Hematopoietic multipotent progenitor cell treated with erythropoietin and hydrocortisone succinate and interleukin-3 and kit ligand, for 15 days (in vitro differentiated cells): ENCODE data around the gene FHL1.
"Not testable (repeated sequence)": the region's sequence is repeated elsewhere in the genome, so short reads cannot be mapped to it uniquely, and the experiment has no call there.

Source experiments
- DNase-seq: peaks from one replicate; pipeline ENCODE4 v3.0.0-alpha.2; 2015; ENCODE audit warnings: low spot score

The FHL1 gene

DNA sequence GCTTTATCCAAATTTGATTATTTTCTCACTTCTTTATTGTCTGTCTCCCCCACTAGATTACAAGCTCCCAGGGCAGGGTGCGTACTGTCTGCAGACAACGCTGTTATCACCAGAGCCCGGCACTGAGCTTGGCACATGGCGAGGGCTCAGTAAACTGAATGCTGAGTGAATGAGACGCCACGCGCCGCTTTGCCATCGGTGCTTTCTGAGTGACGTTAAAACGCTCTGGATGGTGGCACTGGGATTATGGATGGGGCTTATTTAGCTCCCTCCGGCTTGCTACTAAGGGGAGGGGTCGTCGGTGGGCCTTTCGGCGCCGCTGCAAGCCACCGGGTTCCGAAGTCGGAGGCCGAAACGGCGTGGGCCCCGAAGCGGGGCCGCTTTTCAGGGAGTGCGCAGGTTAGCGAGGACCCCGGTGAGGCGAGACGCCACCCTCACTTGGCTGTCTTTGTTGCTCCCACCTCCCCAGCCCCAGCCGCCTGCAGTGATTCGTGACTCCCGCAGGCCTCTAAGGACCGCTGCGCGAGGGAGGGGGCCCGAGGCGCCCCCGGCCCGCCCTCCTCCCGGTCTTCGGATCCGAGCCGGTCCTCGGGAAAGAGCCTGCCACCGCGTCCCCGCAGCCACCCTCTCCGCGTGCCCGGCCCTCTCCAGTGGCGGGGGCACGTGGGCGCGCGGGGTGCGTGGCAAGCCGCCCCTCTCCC lies 569 bp upstream of the FHL1 start:
- DNase-seq: no peak

DNA sequence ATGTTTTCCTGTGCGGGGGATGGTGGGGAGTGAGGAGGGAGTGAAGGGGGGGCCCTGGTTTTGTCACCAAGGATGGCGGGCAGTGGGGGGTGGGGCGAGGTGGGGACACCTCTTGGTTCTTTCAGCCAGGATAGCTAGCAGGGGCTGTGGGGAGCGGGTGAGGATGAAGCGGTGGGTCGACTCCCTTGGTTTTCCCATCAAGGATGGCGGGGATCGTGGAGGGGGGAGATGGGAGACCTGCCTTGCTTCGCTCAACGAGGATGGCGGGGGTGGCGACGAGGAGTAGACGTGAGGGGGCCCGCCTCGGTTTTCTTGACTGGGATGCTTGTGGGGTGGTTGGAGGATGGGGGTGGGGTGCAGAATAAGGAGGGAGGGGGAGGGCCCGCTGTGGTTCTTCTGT lies 643 bp downstream of the FHL1 start:
- DNase-seq: no peak

DNA sequence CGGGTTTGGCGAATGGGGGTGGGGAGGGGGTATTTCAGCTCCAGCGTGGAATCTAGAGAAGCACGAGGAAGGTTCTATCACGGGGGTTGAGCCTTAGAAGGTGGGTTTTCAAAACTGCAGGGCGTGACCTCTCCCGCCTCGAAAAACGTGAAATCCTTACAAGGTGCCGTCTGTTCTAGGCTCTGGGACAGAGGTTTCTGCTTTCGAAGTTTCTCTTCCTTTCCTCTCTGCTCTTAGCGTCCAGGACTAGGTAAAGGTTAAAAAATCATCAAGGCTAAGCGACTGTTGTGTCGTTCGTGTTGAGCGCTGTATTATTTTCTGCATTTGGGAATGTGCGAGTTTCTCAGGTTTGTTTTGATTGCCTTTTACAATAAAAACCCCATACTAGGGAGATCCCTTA lies 1.1 kb downstream of the FHL1 start:
- no peak for DNase-seq

DNA sequence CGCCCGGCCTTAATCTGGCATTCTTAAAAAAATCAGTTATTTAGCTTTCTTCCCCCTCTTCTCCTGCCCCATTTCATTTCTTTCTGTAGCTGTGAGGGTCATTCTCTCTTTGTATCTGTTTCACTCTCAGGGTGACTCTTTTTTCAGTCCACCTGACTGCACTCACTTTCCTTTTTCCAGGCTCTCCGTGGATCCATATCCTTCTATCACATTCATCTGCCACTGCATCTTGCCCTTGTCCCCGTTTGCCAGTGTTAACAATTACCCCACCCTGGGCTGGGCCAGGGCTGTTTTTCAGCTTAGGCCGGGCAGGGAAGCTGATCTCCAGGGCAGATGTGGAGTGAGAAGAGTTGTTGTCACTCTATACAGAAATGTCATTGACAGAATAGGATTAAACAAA lies 7.7 kb downstream of the FHL1 start:
- DNase-seq: no peak

DNA sequence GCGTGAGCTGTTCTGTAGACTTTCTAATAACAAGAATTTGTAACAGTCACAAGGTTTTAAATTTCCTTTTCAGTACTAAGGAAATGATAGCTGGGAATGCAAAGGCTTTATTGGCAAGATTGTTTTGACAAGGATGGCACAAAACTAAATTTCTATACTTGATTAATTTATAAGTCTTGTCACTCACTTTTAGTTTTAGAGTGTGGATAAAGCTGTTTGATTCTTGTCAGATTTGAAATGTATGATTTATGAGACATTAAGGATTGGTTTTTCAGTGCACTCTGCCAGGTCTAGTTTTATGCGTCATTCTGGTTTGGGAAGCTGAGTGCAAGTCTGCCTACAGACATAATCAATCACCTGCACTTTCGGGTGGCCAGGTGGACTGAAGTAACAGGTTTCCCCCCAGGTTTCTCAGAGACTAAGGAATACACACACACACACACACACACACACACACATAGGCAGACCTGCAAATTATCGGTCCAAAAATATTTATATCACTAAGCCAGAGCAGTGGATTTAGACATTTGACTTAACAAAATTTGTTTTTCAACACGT lies 9.3 kb downstream of the FHL1 start:
- DNase-seq: no peak

DNA sequence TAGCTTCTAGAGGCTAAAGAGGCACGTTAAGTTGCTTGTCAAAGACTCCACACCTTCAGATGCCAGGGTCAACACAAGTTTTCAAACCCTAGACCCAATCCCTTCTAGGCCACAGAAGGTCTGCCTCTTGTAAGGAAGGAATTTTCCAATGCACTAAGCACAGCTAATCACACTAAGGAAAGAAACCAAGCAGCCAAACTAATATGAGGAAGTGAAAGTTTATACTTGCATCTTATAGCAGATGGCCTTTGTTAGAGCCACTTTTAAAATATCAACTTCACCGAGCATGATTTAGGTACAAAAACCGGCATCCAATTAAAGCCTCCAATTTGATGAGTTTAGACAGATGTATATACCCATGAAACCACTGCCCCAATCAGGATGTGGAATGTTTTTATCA lies 9.9 kb downstream of the FHL1 start:
- DNase-seq: no peak

DNA sequence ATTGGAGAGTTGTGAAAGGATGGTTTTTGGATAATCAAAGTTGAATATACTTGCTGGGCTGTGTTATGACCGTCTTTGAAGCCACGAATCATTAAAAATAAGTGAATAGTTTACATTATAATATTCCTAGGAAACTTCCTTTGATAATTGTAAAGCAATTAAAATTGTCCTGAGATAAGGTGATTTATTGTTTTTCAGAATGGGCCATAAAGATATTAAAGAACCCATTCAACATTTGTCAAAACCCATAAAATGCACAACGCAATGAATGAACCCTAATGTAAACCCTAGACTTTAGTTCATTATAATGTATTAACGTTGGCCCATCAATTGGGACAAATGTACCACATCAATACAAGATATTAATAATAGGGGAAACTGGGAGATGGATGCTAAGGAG lies 11.4 kb downstream of the FHL1 start:
- DNase-seq: no peak

DNA sequence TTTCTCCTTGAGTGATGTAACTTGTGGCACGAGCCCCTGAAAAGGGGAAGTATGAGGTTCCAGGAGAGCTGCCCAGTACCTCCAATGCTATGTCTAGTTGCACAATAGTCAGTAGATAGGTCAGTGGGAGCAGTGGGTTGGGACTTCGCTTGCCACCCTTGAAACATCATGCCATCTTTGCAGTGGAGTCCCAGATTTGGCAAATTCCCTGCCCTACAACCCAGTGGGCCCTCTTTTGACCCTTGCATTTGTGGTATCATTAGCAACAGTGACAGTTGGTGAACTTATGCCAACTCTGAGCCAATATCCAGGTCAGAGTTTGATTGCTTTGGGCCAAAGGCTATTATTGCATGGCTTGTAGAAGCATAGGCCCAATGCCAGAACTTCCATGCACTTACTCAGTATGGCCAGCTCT lies 12.3 kb downstream of the FHL1 start:
- DNase-seq: no peak

DNA sequence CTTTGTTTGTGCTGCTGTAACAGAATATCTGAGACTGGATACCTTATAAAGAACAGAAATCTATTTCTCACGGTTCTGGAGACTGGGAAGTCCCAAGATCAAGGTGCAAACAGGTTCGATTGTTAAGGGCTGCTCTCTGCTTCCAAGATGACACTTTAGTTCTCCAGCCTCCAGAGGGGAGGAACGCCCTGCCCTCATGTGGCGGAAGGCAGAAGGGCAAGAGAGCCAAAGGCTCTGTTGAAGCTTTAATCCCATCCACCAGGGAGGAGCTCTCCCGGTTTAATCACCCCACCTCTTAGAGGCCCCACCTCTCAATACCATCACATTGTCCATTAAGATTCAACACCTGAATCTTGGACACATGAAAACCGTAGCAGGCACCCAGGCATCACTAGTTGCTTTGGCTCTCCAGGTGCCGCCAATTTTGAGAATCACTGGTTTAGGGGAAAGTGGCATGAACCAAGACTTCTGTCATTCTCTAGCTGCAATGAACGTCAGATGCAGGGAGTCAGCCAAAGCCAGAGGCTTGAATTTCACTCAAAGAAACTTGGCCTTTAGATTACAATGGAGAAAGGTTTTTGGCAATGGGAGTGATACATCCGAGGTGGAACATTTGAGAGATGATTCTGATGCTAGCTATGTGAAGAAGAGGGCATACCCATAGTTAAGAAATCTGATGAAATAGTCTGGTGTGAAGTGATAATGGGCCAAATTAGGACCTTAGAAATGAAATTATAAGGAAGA lies 15.7 kb downstream of the FHL1 start:
- DNase-seq: peak; percentile 3

DNA sequence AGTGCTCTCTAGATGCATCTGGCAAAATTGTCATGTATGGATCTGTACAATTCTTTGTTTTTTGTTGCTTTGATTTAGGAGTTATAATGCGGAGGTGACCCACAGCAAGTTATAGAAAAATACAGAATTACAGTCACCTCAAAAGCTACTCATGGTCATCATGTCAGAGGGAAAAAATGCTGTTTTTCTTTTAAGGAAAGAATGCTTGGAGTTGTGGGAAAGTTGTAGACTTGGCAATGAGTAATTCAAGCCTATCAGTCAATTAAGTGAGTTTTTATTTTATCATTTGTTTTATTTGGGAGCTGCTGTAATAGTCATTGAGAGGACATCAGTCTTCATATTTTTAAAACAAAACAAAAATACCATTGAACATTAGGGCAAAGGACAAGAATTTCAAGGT lies 16.4 kb downstream of the FHL1 start:
- no peak for DNase-seq

DNA sequence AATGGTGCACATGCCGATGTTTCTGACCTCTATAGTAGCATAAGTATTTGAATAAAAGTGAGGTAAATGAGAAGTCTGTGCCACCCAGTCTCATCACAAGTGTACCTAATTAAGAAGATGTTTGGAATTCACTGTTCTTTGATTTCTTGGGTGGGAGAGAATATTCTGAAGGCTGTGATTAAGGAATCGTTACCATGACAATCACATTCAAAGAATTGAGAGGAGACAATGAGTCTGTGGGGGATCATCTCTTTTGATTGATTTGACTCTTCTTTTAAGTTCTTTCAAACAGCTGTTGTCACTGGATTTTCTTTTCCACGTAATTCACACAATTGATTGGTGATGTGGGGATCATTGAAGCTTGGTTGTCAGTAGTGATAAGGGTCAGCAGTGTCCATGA lies 18.1 kb downstream of the FHL1 start:
- DNase-seq: no peak

DNA sequence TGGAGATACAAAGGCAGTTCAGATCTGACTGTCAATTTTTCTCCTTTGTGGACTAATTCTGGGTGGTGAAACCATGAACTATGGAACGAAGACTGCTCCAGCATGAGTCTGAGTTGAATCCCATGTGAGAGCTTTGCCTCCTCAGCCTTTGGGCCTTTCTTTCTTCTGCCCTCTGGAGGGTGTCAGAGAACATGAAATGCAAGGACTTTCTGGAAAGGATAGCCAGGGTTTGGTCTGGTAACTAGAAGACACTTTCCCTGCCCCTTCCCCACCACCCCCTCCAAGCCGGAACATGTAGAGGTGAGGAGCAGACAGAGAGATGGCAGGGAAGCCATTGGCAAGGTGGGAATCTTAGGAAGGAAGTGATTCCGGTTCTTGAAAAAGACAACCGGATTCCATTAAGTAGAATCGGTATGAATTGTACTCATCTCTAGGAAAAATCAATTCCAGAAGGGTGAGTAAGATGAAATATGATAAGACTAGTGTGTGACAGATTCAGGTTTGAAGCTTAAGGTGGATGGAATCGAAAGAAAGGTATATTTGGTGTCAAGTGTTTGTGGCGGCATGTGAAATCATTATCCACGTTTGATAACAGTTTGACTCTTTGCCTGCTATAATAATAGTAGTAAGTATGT lies 19.0 kb downstream of the FHL1 start:
- DNase-seq: no peak

DNA sequence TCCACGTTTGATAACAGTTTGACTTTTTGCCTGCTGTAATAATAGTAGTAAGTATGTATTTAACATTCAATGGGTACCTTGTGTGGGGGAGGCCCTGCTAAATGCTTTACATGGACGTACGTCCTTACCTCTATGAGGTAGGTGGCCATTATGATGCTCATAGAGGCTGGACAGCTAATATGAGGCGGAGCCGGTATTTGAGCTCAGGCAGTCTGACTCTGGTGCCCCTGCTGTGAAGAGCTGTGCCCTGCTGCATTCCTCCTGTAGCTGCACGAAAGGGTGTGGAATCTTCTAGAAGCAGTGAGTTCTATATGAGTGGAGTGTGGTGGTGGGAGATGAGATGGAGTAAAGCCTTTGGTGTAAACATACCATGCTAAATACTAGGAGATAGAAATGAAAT lies 20.7 kb downstream of the FHL1 start:
- DNase-seq: not testable (repeated sequence)

DNA sequence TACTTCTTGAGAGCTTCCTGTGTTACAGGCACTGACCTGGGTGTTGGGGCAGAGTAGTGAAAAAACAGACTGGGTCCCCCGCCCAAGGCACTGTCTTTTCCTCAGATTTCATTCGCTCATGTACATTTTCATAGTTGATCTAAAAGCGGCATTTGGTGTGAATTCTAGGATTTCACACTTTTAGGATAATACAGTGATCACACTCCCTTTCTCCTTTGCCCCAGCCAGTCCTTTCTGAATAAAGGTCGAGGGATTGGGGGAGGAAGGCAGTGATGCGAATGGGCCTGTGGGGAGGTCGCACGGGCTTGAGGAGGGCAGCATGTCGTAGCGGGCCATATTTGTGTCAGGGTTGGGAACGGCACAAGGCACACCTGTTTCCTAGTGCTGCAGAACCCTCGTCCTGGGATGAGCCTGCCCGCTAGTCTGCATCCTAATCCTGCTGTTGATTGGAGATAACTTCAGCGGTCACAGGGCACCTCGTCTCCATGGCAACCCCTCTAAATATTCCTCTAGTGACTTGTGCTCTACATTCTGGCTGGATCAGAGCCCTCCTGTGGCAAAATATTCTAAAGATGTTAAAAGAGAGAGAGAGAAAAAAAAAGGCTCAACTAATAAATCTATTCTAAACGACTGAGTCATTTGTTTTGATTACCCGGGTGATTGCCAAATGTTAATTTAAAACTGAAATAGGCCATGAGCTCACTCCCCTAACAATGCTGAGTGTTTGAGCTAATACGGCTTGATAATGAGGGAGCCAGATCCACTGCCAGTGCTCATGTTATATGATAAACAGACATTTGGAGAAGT lies 21.8 kb downstream of the FHL1 start:
- no peak for DNase-seq

DNA sequence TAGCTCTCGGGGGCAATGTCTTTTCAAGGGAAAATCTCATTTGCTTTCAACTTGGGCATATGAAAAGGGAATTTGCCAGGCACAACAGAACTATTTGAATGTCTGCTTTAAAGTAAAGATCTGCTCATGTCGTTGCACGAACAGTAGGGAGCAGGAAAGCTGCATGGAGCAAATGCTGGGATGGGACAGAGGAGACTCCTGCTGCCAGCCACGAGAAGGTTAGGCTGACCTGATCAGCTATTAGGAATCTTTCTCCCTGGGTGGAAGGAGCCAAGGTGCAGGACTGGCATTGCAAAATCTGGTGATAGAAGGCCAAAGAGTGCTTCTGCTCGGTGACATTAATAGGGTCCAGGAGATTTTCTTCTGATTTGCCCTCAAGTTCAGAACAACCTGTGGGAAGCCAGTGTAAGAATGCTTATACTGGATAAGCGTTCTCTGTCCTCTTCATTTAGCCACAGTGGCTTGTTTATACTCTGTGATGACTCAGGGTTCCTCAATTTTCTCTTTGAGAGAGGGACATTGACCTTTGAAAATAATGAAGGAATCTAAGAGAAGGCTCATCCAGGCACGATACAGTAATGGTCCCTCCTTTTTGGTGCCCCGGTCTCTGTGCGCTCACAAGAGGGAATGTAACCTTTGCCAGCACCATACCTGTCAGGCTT lies 22.9 kb downstream of the FHL1 start:
- no peak for DNase-seq

DNA sequence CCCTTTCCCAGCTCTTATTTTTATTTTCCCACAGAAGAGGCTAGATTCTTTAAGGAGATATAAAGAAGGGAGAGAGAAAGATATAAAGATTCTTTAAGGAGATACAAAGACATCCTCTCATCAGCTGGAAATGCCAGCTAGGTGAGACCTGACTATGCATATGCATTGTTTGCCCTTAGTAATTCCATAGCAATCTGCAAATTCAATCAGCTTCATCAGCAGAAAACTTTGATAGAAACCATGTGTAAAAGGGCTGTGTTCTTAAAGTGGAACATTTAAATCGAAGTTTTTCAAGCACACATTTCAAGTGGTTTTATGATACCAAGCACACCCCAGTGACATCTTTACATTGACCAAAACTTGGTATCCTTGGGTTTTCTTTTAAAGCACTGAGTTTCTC lies 24.1 kb downstream of the FHL1 start:
- DNase-seq: no peak

DNA sequence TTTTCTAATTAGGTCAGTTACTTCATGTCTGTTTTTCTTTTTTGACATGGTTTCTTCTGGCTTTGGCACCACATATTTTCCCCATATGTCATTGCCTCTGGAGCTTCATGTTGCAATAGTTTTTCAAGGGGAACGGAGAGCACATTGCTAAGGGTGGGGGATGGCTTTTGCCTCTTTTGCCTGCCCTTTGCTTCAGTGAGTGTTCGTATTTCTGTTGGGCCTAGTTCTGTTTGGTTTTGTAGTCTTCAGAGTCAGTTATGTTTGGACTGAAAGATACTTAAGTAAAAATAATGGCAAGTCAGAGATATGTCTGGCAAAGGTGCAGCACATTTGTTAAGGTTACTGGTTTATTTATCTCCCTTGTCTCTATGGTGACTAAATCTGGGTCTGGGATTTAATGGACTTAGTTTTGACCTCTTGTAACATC lies 29.1 kb downstream of the FHL1 start:
- no peak for DNase-seq

DNA sequence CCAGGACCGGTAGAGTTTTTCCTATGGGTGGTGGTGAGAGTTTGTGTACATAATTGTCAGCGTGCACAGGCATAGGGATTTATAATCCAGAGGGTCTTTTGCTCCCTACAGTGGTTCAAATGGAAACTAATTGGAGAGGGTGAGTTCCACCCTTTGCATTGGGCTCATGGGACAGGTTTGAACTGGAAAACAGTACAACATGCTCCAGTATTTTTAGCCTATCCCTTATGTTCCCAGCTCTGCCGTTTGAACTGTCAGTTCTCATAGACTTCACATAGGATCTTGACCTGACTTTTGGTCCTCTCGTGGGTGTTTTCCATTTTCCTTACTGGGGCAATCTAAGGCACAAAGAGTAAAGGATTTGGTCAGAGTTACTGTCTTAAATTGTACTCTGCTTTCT lies 31.8 kb downstream of the FHL1 start:
- DNase-seq: no peak

DNA sequence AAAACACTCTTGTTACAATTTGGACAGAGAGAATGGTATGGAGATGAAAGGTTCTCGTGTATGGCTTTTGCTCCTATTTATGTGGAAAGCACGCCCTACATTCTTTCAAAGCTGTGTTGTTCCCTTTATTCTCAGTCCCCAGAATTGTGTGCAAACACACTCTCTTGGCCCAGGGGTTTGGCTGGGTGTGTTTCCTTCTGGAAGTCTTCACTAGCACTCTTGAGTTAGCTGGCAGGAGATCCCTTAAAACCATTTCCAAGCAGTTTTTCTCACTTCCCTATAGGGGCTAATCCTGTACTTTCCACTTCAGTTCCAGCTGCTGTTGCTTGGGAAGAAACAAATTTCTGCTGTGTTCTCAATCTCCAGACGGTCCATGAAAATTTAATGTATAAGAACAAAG lies 35.1 kb downstream of the FHL1 start:
- DNase-seq: no peak

DNA sequence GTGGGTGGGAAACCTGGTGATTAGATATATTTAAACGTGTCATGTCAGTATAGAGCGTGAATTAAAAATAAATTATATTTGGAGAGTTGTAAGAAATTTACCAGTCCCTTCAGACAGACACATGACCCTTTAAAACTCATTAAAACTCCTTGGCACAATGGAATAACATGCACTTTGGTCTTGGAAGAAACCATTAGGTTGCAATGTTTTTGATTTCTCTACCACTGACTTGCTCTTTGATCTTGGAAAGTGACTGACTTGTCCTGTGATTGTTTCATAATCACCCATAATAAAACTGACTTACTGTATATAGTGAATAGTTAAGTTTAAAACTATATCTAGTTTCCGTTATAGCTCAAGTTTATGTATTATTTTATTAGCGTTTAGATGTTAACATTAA lies 35.8 kb downstream of the FHL1 start:
- no peak for DNase-seq

DNA sequence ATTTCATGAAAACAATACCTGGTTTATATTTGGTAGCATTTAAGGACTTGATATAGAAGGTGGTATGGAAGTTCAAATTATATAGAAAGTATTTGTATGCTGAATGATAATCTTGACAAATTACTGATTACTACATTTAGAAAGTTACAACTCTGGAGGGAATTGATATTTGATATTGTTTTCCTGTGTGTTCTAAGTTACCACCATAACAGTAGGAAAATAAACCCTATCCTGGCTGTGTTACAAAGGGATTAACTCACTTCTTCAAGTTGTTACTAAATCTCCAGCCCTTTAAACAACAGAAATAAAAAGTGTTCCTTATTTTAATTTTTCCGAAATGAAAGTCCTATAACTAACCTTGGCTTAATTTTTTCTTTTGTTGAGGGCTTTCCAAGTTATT lies 36.6 kb downstream of the FHL1 start:
- no peak for DNase-seq
